Ureter (tissue), 1 donor: ENCODE results near the gene GLE1. TPM values are rescaled to one million over a fixed set of nuclear protein-coding genes. Genes with fewer than 3 reads are reported as not detected.
"Not testable (repeated sequence)": the region's sequence is repeated elsewhere in the genome, so short reads cannot be mapped to it uniquely, and the experiment has no call there.

Experiments
- DNase-seq: peaks from one replicate; pipeline ENCODE4 v3.0.0-alpha.2; 2020; ENCODE audit warnings: low spot score
- total RNA-seq: library from RNA; stranded (reverse); gene quantifications from one replicate; pipeline ENCODE4 v1.2.4, GENCODE V29; 2023
- donor health status: DM: yes; HTN: yes; CAD: no.

Gene GLE1
- total RNA-seq, 1 donor from 2014 or later: 19.8 TPM

DNA sequence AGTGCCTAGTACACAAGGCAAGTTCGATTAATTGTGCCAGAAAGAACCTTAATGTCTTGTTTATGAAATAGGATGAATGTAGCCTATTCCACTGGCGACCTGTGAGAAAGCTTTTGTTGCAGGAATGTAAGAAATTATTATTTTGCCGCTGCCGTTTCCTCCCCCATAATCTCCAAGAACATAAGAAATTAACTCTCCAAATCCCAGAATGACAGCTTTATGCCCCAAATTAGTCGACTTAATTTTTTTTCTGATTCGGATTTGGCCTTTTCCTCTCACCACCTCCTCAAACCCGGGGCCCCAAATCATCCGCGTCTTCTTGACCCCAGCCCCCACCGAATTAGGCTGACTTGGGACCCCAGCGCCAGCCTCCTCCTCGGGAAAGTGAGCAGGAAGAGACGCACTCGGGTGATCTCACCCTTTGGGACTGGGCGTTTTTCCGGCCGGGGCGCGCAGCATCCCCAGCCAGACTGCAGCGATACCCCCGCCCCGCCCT is 47.2 kb downstream of the GLE1 start:
- DNase-seq: no peak

DNA sequence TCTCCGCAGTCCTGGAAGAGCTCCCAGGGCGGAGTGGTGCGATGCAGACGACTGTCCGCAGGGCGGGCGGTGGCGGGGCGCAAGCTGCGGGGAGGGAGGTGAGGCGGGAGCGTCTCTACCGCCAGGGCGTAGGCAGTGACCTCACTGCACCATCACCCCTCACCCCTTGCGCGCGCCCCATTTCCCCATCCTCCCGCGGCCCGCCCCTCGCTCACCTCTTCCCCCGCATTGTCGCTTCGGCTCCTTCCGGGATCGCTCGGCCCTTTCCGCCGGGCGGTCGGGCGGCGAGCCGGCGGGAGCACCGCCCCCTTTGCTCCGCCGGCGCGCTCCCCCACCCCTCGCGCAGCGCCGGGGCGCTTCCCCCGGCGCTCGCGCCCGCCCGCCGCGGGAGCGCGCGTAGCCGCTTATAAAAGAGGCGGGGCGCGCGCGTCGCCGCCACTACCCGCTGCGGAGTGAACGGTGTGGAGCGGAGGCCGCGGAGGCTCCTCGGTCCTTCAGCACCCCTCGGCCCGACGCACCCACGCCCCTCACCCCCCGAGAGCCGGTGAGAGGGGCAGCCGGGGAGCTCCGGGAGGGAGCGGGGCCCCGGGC is 47.7 kb downstream of the GLE1 start, which contains the start of gene SPTAN1:
Gene SPTAN1, plus strand, starts transcription at position 435 of the 591 bp plus-strand sequence. CDS start 14,154 bp downstream, outside the sequence.
- peak; percentile 90 for DNase-seq

DNA sequence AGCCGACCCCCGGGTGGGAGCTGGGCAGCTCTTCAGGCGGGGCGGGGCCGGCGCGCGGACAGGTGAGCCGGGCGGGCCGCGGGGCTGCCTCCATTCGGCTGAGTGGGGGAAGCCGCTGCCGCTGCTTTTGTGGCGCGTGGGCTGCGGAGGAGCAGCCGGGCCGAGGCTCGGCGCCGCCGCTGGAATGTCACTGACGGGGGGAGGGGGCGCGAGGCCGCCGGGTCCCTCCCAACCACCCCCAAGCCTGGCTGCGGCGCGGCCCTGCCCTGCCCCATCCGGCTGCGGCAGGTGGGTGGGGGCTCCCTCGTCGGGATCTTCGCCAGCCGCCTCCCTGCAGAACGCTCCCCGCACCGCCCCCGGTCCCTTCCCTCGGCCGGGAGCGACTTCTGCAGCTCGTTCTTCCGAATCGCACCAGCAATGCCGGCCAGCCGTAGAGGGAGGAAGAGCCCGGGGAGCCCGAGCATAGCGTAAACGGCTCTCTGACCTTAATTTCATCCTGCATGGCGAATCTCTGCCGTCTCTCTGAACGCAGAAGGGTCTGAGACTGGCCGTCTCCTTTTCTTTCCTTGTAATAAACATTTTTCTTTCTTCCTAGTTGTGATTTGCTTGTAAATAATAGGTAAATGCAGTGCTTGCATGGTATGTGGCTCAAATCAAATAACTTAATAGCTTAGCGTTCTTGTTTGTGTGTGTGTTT is 48.4 kb downstream of the GLE1 start:
- peak; percentile 66 for DNase-seq

DNA sequence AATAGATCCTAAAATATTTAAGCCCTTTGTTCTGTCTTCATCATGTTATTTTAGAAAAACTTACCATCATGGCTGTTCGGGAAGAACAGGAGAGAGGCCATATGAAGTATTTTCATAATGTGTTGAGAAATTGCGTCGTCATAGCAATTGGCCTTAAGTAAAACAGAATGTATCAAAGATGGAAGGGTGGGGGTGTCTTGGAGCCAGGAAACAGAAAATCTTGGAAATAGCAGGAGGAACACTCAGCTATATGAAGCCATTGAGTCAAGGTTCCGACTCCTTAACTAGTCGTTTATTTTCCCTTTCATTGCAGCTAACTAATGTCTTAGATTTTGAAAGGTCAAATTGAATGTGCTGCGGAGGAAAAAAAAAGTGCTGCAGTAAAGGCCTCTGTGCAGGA is 49.2 kb downstream of the GLE1 start:
- no peak for DNase-seq

DNA sequence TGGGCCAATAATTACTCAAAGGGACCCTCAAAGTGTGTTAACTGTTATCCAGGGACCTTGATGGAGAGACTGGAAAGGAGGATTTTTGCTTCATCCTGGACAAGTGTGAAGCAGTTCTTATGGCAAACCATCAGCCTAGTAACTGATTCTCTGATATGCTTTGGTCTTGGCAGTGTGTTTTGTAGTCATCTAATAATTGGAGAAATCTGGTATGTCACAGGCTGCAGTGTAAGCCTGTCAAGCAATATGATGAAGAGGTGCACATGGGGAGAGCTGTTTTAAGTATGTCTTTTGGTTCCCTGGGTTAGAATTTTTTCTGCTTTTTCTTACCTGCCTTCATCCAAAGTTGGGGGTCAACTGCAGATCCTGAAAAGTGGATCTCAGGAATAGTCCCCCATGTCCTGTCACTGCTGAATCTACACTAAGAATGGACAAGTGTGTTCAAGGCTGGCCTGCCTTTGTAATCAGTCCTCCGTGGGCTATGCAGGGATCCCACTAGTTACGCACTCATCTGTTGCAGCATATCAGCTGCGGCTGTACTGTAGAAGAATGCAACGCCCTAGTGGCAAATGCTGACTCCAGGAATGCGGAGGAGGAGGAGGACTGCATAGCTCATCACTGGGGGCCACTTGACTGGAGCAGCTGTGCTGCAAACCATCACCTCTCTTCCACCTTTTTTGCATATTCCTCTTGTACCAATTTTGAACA is 49.8 kb downstream of the GLE1 start:
- peak; percentile 62 for DNase-seq

DNA sequence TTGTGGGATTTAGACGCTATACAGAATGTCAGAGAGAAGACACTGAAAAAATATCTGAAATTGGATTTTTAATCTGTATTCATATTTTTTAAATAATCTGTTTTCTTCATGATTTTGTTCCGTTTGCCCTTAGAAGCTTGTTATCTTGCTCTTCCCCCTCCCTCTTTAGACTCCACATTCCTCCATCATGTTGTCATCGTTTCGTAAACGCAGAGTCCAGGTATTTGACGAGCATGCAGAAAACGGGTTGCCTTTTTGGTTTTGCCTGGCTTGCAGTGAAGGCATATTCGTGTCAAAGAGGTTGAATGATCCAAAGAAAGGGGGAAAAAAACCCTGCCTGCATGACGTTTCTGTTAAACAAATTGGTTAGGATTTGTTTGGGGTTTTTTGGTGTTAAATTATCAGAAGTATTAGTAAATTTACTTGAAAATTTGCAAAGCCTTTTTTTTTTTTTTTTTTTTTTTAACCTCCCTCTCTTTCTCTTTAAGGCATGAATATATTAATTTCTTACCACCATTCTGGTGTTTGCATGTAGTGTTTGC is 50.7 kb downstream of the GLE1 start:
- no peak for DNase-seq

DNA sequence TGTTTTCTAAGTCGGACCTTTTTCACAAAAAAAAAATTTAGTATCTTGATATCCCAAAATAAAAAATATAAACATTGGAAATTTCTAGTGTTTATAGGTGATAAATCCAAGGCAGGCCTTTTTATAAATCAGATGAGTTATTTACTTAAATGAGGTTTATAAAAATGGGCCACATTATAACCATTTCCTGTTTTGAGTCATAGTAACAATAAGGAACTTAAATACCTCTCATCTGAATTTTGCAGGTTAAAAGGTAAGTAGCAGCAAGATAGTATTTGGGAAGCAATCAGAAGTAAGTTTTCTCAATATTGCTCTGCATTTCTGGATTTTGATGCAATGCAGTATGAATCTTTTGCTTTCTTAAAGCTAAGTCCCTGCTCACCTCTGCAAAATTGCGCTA is 51.8 kb downstream of the GLE1 start:
- no peak for DNase-seq

DNA sequence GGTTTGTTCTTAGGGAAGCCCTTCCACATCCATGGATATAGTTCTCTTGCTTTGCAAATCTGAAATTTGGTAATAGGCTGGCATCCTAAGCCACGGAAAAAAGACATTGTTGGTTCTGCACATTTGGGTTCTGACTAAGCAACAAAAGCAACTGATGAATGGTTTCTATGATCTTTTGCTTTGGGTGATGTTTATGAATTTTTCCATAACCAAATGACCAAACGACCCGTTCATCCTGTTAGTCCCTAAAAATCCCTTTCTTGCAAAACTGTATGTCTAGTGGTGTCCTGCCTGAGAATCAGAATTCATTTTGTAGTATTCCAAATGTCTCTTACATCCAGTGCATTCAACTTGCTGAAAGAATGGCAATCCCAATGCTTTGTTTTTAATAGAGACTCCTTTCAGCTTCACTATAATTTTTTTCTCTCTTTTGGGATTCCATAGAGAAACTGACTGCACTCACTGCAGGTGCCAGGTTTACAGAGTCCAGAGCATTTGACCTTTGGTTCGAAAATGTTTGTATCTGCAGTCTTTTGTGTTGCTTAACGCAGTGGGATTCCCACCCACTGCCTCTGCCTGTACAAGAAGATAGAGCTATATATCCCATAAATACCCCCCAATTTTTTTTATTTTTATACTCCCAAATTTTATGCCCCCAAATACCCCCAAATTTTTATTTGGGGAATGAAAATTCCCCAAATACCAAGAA is 52.6 kb downstream of the GLE1 start:
- DNase-seq: no peak

DNA sequence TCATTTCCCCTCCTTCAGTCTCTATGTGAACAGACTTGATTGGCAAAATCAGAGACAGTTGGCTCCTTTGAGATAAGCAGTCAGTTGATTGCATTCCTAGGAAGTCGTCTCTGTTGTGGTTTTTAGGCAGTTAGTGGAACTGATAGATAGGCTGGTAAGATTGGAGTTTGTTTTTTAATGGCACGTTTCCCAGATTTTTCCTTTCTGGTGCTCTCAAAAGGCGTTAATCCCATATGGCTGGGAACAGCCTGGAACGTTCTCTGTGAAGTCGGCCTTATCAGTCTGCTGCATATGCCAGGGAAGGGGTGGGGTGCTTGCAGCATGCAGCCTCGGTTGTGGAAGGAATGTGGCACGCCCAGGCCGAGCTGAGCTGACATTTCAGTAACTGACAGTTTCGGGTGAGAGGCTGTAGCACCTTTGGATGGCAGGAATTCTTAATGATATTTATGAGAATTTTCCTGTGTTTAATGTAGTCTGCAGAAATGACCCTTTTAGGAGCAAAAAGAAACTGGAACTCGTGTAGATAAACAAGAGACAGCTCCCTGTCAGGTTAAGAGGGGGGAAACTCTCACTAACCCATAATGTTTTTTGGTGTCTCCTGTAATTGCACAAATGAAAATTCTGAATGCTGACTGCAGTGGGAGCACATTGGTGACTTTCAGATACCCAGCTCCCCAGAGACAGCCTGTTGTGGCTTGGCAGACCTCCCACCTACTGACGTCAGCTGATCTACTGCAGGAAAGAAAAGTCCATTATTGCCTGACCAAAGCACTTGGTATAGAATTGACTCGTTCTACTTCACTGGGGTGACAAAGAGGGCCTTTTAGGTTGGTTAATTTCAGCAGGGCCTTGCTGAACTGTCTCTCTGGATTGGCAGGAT is 54.2 kb downstream of the GLE1 start:
- peak; percentile 84 for DNase-seq

DNA sequence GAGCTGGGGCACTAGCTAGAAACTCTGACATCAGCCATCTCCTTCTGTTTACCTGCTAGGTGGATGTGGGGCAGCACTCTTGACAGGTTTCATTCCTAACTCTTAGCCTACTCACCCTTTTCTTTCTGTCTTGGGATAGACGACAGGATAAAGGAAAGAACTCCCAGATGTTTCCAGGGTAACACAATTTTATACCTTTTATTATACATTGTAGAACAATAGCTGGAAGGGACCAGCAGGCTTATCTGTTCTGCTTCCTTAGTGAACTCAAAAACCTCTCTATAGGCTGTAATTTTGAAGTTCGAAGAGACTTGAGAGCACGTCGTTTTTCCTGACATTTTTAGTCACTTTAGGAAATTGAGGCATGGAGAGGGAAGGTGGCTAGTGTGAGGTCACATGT is 61.1 kb downstream of the GLE1 start:
- no peak for DNase-seq

DNA sequence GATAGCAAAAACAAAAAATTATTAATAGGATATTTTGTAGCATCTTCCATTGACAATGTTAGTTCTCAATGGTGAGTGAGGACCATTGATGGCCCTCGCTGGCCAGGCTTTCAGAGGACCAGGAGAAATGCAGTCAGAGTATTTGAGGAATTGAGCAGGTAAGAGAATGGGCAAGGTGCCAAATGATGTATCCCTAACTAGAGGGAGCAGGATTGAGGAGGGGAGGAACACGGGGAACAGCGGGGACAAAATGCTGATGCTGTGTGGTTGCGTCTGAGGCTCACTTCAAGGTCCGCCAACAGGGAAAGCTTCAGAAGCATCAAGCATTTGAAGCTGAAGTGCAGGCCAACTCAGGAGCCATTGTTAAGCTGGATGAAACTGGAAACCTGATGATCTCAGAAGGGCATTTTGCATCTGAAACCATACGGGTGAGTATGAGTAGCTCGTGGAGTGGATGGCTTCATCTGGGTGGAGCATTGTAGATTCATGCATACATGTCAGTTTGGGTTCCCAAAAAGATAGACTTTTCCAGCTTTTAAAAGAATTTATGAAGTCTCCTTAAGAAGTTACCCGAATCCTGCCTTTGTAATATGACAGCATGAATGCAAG is 64.1 kb downstream of the GLE1 start:
- DNase-seq: no peak

DNA sequence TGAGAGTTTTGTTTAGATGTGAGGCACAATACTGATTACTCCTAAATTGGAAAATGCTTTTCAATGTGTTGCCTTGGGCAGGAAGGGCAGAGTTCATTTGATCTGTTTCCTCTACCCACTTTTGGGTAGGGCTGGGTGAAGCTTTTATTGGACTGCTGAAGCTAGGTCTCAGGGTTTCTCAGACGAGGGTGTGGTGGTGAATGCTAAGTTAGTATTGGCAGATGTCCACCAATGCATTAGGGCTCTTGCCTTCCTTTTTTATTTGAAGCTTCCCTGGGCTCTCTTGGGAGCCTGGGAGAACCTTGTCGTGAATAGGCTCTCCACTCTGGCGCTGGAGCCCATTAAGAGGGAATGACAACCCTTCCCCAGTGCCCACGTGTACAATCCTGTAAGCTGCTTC is 71.0 kb downstream of the GLE1 start:
- DNase-seq: no peak

DNA sequence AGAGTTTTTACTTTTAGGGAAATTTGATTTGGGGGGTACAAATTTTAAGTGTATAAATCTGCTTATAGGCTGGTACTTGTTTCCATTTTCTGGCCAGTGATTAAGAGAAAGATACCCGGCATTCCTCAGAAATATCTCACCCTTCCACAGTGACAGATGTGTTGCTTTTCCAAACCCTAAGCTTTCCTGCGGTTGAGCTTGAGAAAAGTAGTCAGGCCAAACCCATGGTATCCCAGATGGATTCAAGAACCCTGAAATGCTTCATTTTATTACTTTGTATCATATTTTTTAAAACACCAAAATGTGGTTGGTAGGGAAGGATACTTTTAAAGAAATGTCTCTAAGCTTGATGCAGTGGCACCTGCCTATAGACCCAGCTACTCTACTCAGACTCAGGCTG is 71.4 kb downstream of the GLE1 start:
- DNase-seq: no peak

DNA sequence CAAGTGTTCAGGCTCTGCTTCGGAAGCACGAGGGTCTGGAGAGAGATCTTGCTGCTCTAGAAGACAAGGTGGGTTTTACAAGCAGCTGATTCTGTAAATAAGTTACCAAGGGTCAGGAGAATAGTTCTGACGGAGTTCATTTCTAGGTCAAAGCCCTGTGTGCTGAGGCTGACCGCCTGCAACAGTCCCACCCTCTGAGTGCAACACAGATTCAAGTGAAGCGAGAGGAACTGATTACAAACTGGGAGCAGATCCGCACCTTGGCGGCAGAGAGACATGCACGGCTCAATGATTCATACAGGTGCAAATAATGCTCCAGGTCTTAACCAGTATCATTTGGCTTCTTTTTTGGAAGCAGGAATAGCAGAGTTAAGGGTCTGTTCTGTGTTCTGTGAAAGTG is 72.7 kb downstream of the GLE1 start:
- no peak for DNase-seq

DNA sequence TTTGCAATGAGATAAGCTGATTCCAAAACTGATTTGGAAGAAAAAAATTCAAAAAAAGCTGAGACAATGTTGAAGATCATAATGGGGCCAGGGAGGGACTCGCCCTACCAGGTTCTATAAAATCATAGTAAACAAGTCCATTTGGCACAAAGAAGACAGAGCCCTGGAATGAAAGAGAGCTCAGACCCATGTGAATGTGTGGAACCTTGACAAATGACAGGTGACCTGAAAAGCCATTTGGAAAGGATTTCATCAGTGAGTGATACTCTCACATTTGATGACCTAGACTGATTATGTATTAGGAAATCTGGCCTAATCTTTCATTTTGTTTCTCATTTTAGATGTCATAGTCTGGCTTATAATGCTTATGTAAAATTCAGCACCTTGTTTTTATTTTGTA is 74.7 kb downstream of the GLE1 start:
- no peak for DNase-seq

DNA sequence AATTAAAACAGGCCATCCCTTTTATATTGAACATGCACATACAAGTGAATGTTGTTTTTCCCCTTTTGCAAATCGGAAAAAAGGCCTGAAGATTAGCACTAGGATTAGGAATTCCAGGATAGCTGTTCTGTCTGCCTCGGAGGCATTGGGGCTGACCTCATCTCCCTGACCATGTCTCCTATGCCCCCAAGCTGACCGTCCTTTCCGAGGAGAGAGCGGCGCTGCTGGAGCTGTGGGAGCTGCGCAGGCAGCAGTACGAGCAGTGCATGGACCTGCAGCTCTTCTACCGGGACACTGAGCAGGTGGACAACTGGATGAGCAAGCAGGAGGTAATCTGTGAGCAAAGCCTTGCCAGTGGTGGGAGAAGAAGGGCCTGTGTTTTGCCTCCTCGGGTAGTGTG is 76.2 kb downstream of the GLE1 start:
- DNase-seq: no peak

DNA sequence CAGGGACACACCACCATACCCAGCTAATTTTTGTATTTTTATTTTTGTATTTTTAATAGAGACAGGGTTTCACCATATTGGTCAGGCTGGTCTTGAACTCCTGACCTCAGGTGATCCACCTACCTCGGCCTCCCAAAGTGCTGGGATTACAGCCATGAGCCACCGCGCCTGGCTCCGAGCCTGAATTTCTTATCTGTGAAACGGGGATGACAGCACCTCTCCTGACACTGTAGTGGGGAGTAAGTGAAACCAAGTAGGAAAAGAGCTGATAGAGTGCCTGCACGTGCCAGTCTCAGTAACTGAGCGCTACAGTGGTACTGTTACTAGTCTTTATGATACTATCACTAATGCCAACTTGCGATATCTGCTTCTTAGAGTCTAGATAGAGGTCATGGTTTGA is 80.6 kb downstream of the GLE1 start:
- not testable (repeated sequence) for DNase-seq

DNA sequence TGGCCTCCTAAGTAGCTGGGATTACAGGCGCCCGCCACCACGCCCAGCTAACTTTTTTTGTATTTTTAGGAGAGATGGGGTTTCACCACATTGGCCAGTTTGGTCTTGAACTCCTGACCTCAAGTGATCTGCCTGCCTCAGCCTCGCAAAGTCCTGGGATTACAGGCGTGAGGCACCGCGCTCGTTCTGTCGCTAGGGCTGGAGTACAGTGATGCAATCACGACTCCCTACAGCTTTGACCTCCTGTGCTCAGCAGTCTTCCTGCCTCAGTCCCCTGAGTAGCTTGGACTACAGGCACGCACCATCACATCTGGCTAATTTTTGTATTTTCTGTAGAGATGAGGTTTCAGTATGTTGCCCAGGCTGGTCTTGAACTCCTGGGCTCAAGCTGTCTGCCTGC is 82.4 kb downstream of the GLE1 start:
- not testable (repeated sequence) for DNase-seq

DNA sequence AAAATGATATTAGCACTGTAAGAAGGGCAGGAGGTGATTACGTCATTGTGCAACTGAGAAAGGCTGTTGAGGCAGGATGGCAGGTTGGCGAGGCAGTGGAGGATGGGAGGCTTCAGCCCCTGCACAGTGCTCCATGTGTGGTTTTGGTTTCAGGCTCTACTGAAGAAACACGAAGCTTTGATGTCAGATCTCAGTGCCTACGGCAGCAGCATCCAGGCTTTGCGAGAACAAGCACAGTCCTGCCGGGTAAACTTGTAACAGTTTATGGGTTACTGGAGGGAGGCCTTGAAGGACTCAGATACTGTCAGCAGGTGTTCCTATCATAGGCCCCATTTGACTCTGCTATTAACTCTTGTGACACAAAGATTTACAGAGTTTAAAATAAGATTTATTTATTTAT is 82.9 kb downstream of the GLE1 start:
- no peak for DNase-seq

DNA sequence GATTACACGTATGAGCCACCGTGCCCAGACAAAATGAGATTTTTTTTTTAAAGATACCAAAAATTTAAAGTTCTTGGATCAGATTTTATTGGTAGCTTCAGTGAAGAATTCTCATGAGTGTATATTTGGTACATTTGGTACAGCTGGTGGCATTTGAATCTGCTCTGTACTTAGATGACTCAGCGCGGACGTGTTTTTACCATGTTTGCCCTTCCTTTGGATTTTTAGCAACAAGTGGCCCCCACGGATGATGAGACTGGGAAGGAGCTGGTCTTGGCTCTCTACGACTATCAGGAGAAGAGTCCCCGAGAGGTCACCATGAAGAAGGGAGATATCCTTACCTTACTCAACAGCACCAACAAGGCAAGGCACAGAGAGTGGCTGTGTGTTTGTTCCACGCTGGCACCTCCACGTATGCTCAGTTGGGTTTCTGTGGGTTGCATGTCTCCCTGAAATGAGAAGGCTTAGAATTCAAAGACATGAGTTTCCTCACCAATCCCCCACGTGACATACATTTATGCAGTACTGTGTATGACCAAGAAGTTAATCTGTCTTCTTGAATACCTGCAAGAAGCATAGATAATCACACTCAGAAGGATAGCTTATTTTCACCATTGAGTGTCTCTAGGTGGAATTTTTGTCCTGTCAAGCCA is 84.2 kb downstream of the GLE1 start:
- no peak for DNase-seq
